GM18505 (cell line): ENCODE results near the gene JAKMIP1.

Experiments
- ATAC-seq: cut with Tn5 transposase; IDR thresholded peaks from one replicate; pipeline ENCODE4 v1.9.1; 2021; ENCODE audit not compliant: unreplicated experiment
- POLR2A ChIP-seq: IDR thresholded peaks from 4 replicates; pipeline ENCODE4 v1.6.1; 2011; ENCODE audit warnings: borderline replicate concordance; ENCODE audit not compliant: insufficient read depth, insufficient read length; ENCODE audit errors: extremely low read depth

JAKMIP1 gene

DNA sequence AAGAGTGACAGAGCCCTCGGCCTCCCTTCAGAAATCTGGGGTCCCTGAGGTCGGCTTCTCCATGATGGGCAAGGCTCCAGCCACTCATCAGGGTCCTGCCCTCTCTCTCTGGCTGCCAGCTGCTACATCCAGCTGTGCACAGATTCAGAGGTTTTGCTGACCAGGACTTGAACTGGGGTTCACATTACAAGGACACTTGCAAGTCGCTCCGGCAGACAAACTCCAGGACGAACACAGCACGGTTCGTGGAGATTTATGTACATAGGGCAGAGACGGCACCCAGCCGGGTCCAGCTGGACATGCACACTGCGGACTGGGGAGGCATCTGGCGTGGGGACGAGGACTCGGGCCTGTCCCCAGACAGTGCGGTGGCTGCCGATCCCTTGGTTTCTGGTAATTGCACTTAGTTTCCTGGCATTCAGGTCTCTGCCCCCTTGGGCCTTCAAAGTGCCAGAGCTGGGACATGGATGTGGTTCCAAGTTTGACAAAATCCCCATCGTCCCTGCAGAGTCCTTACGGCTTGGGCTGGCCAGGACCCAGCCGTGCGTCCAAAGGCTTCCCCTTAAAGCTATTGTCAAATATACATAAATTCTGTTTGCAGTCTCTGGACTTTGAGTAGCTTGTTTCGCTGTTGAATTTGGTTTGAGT is 175.9 kb downstream of the JAKMIP1 start:
- no peak for TF ChIP-seq POLR2A
- no peak for ATAC-seq

DNA sequence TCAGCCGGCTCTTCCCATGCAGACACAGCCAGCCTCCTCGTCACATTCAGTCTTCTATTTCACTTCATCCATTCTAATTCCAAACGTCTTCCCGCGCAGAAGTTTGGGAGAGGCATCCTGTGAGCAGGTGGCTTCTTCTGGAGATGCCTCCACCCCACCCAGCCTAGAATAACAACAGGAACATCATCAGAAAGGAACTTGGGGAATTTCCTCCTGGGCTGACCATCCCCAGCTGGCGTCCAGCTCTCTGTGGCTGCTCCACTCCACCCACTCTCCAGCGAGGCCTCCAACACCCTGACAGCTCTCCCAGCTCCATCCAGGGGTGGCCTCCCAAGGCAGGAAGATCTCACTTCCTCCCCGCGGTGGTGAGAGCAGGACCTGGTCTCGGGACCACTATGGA is 176.6 kb downstream of the JAKMIP1 start:
- TF ChIP-seq POLR2A, result no peak
- ATAC-seq, result no peak

DNA sequence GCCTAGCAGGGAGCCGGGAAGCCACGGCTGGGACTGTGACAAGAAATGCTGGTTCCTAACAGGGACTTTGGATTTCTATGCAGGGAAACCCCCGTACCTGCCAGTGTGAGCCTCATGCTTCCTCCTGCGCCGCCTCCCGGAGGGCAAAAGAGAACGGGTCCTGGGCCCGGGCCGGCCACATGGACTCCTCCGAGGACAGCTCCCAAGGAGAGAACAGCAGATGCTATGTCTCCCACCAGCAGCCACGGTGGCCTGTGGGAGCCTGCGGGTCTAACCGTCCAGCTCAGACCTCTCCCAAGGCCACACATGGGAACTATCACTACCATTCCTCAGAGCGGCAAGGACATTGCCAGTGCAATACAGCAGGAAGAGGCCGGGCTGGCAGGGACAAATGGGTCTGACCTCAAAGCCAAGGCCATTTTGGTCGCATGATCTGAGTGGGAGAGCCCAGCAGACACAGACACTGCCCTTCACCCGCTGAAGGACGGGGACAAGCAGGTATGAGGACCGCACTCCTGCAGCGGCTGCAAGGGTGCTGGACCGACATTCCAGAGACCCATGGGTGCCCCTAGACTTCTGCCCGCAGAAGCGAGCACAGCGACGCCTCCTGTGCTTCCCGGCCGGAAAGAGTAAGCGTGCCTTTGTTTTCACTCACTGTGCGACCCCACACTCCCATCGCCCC is 177.6 kb downstream of the JAKMIP1 start:
- ATAC-seq, result no peak

DNA sequence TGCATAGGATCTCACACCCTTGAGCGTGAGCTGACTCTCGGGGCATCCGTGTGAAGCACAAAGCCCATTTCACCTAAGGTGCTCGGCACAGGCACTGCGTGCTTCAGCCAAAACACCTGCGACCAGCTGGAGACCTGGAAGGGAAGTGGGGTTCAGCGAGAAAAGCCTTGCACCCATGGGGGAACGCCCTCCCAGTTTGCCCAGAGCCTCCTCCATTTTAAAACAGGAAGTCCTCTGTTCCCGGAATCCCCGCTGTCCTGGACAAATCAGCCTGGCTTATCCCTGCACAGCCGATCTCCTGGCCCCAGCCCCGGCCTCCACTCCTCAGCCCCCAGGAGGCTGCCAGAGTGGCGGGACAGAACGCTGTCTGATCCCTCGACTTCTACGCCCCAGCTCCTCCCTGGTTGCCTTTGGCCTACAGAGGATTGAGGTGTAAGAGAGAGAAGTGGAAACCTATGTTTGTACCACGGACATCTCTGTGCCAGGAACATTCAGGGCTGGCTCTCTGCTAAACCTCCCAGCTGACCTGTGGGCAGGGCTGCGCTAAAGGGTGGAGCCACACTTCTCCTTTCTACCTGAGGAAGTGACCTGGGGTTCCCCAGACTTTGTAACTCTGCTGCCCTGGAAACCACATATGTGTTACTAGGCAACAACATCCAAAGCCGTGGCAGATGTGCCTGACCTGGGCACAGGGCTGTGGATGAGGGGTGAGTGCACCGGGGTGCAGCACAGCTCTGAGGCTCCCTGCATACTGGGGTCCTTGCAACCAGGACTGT is 178.3 kb downstream of the JAKMIP1 start:
- no peak for TF ChIP-seq POLR2A
- no peak for ATAC-seq

More for the DNA sequence above, 177.6 kb downstream of the JAKMIP1 start:
- TF ChIP-seq POLR2A, result no peak

DNA sequence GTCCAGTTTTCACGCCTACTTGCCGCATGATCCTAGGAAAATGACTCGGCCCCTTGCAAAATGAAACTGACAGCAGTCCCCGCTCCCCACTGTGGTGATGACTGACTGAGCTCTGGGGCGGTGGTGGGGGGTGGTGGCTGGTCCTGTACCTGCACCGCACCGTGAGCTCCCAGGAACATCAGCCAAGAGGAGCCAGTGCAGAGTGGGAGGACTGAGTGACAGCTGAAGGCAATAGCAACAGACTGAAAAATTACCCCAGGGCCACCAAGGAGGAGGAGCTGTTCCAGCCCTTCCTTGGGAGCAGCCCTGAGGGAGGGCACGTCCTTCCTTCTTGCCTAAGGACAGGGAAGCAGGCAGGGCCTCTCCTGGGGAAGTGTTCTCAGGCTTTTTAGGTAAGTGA is 179.7 kb downstream of the JAKMIP1 start:
- ATAC-seq, result no peak

DNA sequence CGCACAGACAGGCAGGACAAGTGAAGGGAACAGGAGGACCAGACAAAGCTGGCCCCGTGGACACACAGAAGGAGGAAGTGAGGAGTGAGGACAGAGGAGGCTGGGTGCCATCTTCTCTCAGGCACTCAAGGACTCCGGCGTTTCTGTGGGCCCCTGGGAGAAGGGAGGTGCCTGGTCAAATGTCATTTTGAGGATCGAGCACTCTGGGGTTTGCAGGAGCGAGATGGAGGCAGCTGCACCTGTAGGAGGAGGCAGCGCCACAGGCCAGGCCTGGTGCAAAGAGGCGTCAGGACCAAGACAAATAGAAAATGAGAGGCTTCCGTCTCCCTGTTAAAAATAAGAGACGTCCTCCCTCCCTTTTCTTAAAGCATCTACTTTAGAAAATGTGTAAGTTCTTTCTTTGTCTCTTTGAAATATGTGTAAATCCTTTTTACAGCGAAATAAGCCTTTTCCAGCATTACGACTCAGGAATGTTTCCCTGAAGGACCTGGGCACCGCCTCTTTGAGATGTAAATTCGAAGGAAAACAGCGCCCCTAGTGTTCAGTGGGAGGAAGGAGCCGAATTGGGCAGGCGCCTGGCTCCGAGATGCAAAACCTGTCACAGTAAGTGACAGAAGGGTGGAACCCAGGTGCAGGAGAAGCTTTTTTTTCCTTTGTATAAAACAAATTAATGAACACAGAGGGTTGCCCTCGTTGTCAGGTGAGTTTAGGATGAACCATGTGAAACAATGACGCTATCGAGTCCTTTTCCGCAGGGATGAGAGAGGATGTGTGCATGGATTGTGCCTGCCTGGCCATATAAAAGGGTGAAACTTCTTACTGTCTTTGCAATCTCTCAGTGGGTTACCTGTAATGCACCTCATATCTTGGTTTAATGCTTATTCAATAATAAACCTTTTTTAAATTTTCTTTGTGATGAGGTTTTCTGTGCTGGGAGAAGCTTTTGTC is 180.8 kb downstream of the JAKMIP1 start:
- TF ChIP-seq POLR2A, result no peak
- no peak for ATAC-seq

More for the DNA sequence above, 179.7 kb downstream of the JAKMIP1 start:
- no peak for TF ChIP-seq POLR2A

DNA sequence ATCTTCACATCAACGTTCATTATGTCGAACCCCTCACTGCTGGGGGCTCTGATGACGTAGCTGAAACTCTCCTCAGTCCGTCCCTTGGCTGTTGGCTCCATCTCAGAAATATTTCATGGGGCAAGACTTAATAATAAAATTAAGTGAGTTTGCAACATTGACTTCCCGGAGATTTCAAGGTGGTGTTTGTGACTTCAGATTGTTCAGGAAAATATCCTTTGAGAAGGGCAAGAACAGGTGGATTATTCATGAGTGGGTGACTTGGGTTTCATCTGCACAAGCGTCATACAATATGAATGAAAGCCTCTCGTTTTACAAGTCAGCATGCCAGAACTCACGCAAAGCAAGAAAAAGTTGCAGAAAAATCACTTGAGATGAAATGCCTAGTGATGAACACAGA is 182.0 kb downstream of the JAKMIP1 start, which contains the start of gene C4orf50:
TSS of gene C4orf50 (minus strand) at position 101 of the 400 bp plus-strand sequence.
- ATAC-seq, result no peak

DNA sequence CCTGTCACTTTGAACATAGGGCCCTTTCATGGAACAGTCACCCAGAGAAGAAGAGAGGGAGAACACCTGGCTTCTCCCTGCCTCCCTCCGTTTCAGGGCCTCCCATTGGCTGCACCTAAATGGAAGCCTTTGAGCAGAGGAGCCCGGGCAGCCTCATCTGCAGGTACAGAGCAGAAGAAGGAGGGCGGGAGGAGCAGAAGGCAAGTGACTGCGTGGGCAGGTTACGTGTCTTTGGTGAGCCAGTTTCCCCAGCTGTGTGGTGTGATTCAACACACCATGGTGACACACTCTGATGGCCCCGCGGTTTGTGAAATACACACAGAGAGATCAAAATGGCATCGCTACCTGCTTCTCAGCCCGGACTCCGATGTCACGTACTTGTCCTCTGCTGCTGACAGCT is 182.5 kb downstream of the JAKMIP1 start:
- ATAC-seq, result no peak
- TF ChIP-seq POLR2A, result no peak

More for the DNA sequence above, 182.0 kb downstream of the JAKMIP1 start, which contains the start of gene C4orf50:
- TF ChIP-seq POLR2A, result no peak

DNA sequence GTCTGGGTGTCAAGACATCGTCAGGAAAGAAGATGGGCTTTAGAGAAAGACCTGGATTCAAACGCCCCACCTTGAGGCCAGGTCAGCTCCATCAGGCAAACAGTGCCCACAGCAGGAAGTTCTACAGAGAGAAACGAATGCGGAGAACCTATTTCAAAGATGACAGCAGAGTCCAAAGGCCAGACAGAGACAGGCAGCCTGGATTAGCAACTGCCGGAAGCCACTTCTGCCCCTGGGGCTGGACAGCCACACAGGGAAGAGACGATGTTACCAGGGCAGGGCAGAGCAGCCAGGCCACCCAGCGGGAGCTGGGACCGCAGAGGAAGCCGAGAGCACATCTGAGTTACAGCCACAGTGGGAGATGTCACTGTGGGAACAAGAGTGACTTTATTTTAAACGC is 183.3 kb downstream of the JAKMIP1 start:
- no peak for ATAC-seq
- no peak for TF ChIP-seq POLR2A

DNA sequence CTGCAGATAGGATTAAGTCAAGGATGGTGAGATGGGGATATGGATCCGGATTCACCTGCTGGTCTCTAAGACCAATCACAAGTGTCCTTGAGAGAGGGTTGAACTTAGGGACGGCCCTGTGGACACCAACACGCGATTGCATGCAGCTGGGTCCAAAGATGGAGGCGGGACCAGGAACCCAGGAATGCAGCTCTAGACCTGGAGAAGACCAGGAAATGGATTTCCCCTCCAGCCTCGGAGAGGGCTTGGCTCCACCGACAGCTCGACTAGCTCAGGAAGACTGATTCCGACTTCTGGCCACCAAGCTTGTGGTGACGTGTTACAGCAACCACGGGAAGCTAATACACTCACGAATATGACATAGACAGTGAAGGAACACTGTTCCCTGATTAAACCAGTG is 186.8 kb downstream of the JAKMIP1 start:
- ATAC-seq, result no peak
- no peak for TF ChIP-seq POLR2A

DNA sequence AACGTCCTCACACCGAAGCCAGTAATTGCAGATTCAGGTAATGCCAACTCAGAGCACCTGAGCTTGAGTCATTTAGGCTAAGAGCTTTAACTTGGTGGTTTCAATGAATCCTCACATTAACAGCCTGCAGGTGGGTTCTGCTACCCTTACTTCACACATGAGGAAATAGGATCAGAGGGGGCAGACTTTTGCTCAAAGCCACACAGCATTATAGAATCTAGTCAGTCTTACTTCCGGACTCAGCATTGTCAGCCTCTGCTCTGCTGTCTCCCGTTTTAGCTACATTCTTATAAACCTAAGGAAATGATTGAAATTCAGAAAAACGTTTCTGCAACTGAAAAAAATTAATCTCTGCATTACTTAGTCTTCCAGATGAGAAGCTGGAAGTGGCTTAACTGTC is 188.1 kb downstream of the JAKMIP1 start:
- no peak for TF ChIP-seq POLR2A

DNA sequence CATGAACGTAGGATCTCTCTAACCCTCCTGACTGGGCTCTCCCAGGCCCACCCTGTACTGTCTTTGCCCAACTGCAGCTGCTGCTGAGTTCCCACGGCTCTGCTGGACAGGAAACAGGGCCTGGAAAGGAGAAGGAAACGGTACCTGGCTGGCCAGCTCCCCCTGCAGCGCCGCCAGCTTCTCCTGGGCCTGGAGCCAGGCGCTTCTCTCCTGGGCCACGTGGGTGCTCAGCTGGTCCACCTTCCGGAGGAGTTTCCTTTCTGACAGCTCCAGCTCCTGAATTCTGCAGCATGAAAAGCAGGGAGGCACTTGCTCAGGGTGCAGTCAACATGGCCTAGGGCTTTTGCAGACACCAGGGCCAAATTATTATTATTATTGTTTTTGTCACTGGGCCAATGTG is 188.7 kb downstream of the JAKMIP1 start:
- ATAC-seq, result no peak
- no peak for TF ChIP-seq POLR2A

More for the DNA sequence above, 188.1 kb downstream of the JAKMIP1 start:
- no peak for ATAC-seq
